SK-N-SH (cell line): ENCODE measurements around the gene WDR3. TPM values are rescaled to one million over a fixed set of nuclear protein-coding genes. Genes with fewer than 3 reads are reported as not detected.

Source experiments
- CTCF ChIA-PET: fragments of 300-600, 350-600 bp; formaldehyde crosslinking; extraction: SDS; loops from one replicate; lab custom pipeline; 2021; lab: Yijun Ruan, JAX
- POLR2A ChIA-PET: fragments of 350-600 bp; sonication (Branson Sonifier 250); formaldehyde crosslinking; extraction: SDS; loops from one replicate; lab custom pipeline; 2020; ENCODE audit warnings: antibody characterized with exemption, inconsistent platforms; lab: Yijun Ruan, JAX
- DNase-seq: peaks from one replicate; pipeline ENCODE4 v3.0.0; 2012
- H2AFZ ChIP-seq: fragments of 200-600 bp; sonication (generic); 2 replicates; pipeline ENCODE4 v1.8.1; 2016; ENCODE audit warnings: antibody characterized with exemption, mild to moderate bottlenecking, low read depth
- H3F3A ChIP-seq: fragments of 200-600 bp; sonication (generic); replicated peaks from 2 replicates; pipeline ENCODE3; 2016; ENCODE audit warnings: antibody characterized with exemption, mild to moderate bottlenecking; ENCODE audit not compliant: insufficient read depth
- H3K27ac ChIP-seq, 2 experiments: fragments of 200-500 bp in 1 of 2; fragments of 200-600 bp in 1 of 2; sonication (Bioruptor generic) in 1 of 2; sonication (generic), shearing (Covaris generic) in 1 of 2; 2 replicates each; pipeline versions ENCODE4 v1.5.1 to v1.6.1; 2014 to 2016; ENCODE audit warnings: low read depth in 2 of 2, inconsistent platforms in 1 of 2, low read length in 1 of 2, mild to moderate bottlenecking in 1 of 2, mixed read lengths in 1 of 2
- H3K27me3 ChIP-seq: fragments of 200-600 bp; sonication (generic), shearing (Covaris generic); 2 replicates; pipeline ENCODE4 v1.6.1; 2016; ENCODE audit warnings: mixed run types; ENCODE audit not compliant: insufficient read depth
- H3K36me3 ChIP-seq, 2 experiments: fragments of 200-500 bp in 1 of 2; fragments of 200-600 bp in 1 of 2; sonication (Bioruptor generic) in 1 of 2; sonication (generic) in 1 of 2; replicated peaks in 1 of 2; 2 replicates each; pipeline versions ENCODE3 to v1.5.1; 2014 to 2016; ENCODE audit warnings: low read length in 1 of 2, mild to moderate bottlenecking in 1 of 2; ENCODE audit not compliant: insufficient read depth in 2 of 2, control insufficient read depth in 1 of 2
- H3K4me1 ChIP-seq, 2 experiments: fragments of 200-500 bp in 1 of 2; fragments of 200-600 bp in 1 of 2; sonication (Bioruptor generic) in 1 of 2; sonication (generic), shearing (Covaris generic) in 1 of 2; 2 replicates each; pipeline versions ENCODE4 v1.5.1 to v1.6.1; 2014 to 2016; ENCODE audit warnings: low read depth in 1 of 2, low read length in 1 of 2, mixed run types in 1 of 2; ENCODE audit not compliant: insufficient read depth in 2 of 2, control insufficient read depth in 1 of 2
- H3K4me2 ChIP-seq: fragments of 200-600 bp; sonication (generic), shearing (Covaris generic); 2 replicates; pipeline ENCODE4 v1.6.1; 2017; ENCODE audit warnings: mixed run types
- H3K4me3 ChIP-seq, 2 experiments: fragments of 200-500 bp in 1 of 2; fragments of 200-600 bp in 1 of 2; sonication (Bioruptor generic) in 1 of 2; sonication (generic), shearing (Covaris generic) in 1 of 2; 2 replicates each; pipeline versions ENCODE4 v1.5.1 to v1.8.1; 2014 to 2016; ENCODE audit warnings: low read depth in 2 of 2, inconsistent platforms in 1 of 2, low read length in 1 of 2, mild to moderate bottlenecking in 1 of 2, mixed read lengths in 1 of 2, moderate library complexity in 1 of 2
- H3K79me2 ChIP-seq: fragments of 200-600 bp; sonication (generic); 2 replicates; pipeline ENCODE4 v1.8.1; 2017; ENCODE audit warnings: mild to moderate bottlenecking; ENCODE audit not compliant: insufficient read depth
- H3K9ac ChIP-seq: fragments of 200-600 bp; sonication (generic); 2 replicates; pipeline ENCODE4 v1.6.1; 2017; ENCODE audit warnings: mixed run types
- H3K9me2 ChIP-seq: fragments of 200-600 bp; sonication (generic); 2 replicates; pipeline ENCODE4 v1.6.1; 2017; ENCODE audit warnings: mixed run types
- H3K9me3 ChIP-seq: fragments of 200-600 bp; sonication (generic); 2 replicates; pipeline ENCODE4 v1.6.1; 2017; ENCODE audit warnings: mixed run types, mild to moderate bottlenecking, moderate library complexity
- H4K20me1 ChIP-seq: fragments of 200-600 bp; sonication (generic); 2 replicates; pipeline ENCODE4 v1.6.1; 2017; ENCODE audit warnings: mild to moderate bottlenecking, mixed run types; ENCODE audit not compliant: insufficient read depth
- CHD2 ChIP-seq: fragments of 150-350 bp; IDR thresholded peaks from 2 replicates; pipeline ENCODE4 v1.6.1; 2018; ENCODE audit warnings: low read length; ENCODE audit not compliant: partially characterized antibody
- ELF1 ChIP-seq: IDR thresholded peaks from 2 replicates; pipeline ENCODE4 v1.4.0; 2012
- EP300 ChIP-seq, 2 experiments: IDR thresholded peaks; 2 replicates each; pipeline versions ENCODE4 v1.4.0 to v1.6.1; 2012; ENCODE audit warnings: borderline replicate concordance in 1 of 2, low read depth in 1 of 2, low read length in 1 of 2
- EZH2phosphoT487 ChIP-seq: fragments of 200-600 bp; sonication (generic); IDR thresholded peaks from 2 replicates; pipeline ENCODE4 v1.6.1; 2017; ENCODE audit warnings: low read depth, mixed run types, mild to moderate bottlenecking, antibody characterized with exemption, moderate library complexity, borderline replicate concordance
- GABPA ChIP-seq: IDR thresholded peaks from 2 replicates; pipeline ENCODE4 v1.4.0; 2012; ENCODE audit warnings: low read depth, mild to moderate bottlenecking
- JUND ChIP-seq: IDR thresholded peaks from 2 replicates; pipeline ENCODE4 v1.4.0; 2012
- MXI1 ChIP-seq: IDR thresholded peaks from 2 replicates; pipeline ENCODE4 v1.6.1; 2012; ENCODE audit warnings: mild to moderate bottlenecking, low read depth, low read length, improper control_type of control experiment
- NFIC ChIP-seq: IDR thresholded peaks from 2 replicates; pipeline ENCODE4 v1.4.0; 2012; ENCODE audit warnings: borderline replicate concordance
- NRF1 ChIP-seq: IDR thresholded peaks from 2 replicates; pipeline ENCODE4 v1.6.1; 2012; ENCODE audit warnings: low read depth, mild to moderate bottlenecking, low read length
- POLR2AphosphoS5 ChIP-seq: IDR thresholded peaks from 2 replicates; pipeline ENCODE4 v1.6.1; 2012; ENCODE audit warnings: low read depth, low read length
- RCOR1 ChIP-seq: fragments of 150-350 bp; IDR thresholded peaks from 2 replicates; pipeline ENCODE4 v1.6.1; 2017; ENCODE audit warnings: antibody characterized with exemption, low read length
- RFX5 ChIP-seq: IDR thresholded peaks from 2 replicates; pipeline ENCODE4 v1.6.1; 2012; ENCODE audit warnings: mild to moderate bottlenecking, improper control_type of control experiment, low read length
- RXRA ChIP-seq: IDR thresholded peaks from 2 replicates; pipeline ENCODE4 v1.4.0; 2012; ENCODE audit warnings: low read depth, mild to moderate bottlenecking, borderline replicate concordance
- SIN3A ChIP-seq: IDR thresholded peaks from 2 replicates; pipeline ENCODE4 v1.6.1; 2012; ENCODE audit warnings: low read depth, mild to moderate bottlenecking, low read length, moderate library complexity, borderline replicate concordance
- SMC3 ChIP-seq: IDR thresholded peaks from 2 replicates; pipeline ENCODE4 v1.6.1; 2012; ENCODE audit warnings: low read depth, low read length, improper control_type of control experiment
- TCF12 ChIP-seq: IDR thresholded peaks from 2 replicates; pipeline ENCODE4 v1.4.0; 2012
- USF1 ChIP-seq: IDR thresholded peaks from 2 replicates; pipeline ENCODE4 v1.4.0; 2012; ENCODE audit warnings: low read depth, borderline replicate concordance
- YY1 ChIP-seq: IDR thresholded peaks from 2 replicates; pipeline ENCODE4 v1.4.0; 2012; ENCODE audit warnings: low read depth, mild to moderate bottlenecking
- polyA plus RNA-seq, 3 experiments: library from polyadenylated mRNA; depleted of rRNA; stranded (reverse); fragments of >200 nt; gene quantifications; 2 replicates each; pipeline ENCODE4 v1.2.3, GENCODE V29; 2012
- TF ChIP-seq, protein P1 (sequence below): IDR thresholded peaks from 2 replicates; pipeline ENCODE4 v1.6.1; 2012; ENCODE audit warnings: mild to moderate bottlenecking, low read depth, low read length, moderate library complexity
- TF ChIP-seq, protein P2 (sequence below): fragments of 150-350 bp; IDR thresholded peaks from 2 replicates; pipeline ENCODE4 v1.6.1; 2017; ENCODE audit warnings: antibody characterized with exemption, low read length, low read depth, borderline replicate concordance

The WDR3 gene
- polyA plus RNA-seq, 1 of the 3 experiments (the other 2 are of a cell fraction), result 26.9 TPM

DNA sequence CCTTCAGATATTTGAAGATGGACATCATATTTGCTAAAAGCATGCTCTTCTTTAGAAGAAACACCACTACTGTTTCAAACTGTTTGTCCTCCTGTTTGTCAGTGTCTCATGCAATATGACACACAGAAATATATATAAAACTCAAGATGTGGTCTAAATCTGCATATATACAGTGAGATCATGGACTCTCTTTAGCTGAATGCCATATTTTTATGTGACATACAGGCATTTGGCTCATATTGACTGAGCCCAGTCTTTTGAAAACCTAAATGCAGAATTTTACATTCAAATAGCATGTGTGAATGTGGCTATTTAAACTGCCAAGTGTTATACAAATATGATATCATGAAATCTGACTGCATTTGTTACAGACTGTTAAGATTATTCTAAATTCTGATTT lies 18.5 kb upstream of the WDR3 start:
- H3F3A ChIP-seq, result no peaks in the 10 kb centered on the region
- POLR2A ChIA-PET, result no interaction called here

More for the DNA sequence above, 18.5 kb upstream of the WDR3 start:
- H3K36me3 ChIP-seq, result peaks cover 79 to 91% of the 10 kb centered on the region in 2 experiments
- no peaks in the 10 kb centered on the region for H3K9me2 ChIP-seq
- no peak for DNase-seq
- no peaks in the 10 kb centered on the region for H4K20me1 ChIP-seq
- no peaks in the 10 kb centered on the region for H3K9me3 ChIP-seq
- no peaks in the 10 kb centered on the region for H3K4me1 ChIP-seq
- CTCF ChIA-PET, result no interaction called here
- H3K27ac ChIP-seq, result no peak overlapping the region
- no peak overlapping the region for H2AFZ ChIP-seq
- no peaks in the 10 kb centered on the region for H3K27me3 ChIP-seq
- H3K79me2 ChIP-seq, result no peaks in the 10 kb centered on the region
- H3K4me3 ChIP-seq, result no peak overlapping the region
- H3K9ac ChIP-seq, result no peak overlapping the region
- TF ChIP-seq, protein P1, sequence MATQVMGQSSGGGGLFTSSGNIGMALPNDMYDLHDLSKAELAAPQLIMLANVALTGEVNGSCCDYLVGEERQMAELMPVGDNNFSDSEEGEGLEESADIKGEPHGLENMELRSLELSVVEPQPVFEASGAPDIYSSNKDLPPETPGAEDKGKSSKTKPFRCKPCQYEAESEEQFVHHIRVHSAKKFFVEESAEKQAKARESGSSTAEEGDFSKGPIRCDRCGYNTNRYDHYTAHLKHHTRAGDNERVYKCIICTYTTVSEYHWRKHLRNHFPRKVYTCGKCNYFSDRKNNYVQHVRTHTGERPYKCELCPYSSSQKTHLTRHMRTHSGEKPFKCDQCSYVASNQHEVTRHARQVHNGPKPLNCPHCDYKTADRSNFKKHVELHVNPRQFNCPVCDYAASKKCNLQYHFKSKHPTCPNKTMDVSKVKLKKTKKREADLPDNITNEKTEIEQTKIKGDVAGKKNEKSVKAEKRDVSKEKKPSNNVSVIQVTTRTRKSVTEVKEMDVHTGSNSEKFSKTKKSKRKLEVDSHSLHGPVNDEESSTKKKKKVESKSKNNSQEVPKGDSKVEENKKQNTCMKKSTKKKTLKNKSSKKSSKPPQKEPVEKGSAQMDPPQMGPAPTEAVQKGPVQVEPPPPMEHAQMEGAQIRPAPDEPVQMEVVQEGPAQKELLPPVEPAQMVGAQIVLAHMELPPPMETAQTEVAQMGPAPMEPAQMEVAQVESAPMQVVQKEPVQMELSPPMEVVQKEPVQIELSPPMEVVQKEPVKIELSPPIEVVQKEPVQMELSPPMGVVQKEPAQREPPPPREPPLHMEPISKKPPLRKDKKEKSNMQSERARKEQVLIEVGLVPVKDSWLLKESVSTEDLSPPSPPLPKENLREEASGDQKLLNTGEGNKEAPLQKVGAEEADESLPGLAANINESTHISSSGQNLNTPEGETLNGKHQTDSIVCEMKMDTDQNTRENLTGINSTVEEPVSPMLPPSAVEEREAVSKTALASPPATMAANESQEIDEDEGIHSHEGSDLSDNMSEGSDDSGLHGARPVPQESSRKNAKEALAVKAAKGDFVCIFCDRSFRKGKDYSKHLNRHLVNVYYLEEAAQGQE, result no peak
- TF ChIP-seq RXRA (no peak), TCF12 (no peak), EZH2phosphoT487 (no peak), NFIC (no peak), JUND (no peak), ELF1 (no peak), RCOR1 (no peak), RFX5 (no peak), USF1 (no peak), SMC3 (no peak), CHD2 (no peak), SIN3A (no peak), EP300 (IDR thresholded peaks at IDR 0.05; ENCODE audit: borderline replicate concordance in 1 of 2, low read depth in 1 of 2, low read length in 1 of 2) (no peak), MXI1 (no peak), GABPA (no peak), YY1 (no peak), POLR2AphosphoS5 (no peak), NRF1 (no peak)
- TF ChIP-seq, protein P2, sequence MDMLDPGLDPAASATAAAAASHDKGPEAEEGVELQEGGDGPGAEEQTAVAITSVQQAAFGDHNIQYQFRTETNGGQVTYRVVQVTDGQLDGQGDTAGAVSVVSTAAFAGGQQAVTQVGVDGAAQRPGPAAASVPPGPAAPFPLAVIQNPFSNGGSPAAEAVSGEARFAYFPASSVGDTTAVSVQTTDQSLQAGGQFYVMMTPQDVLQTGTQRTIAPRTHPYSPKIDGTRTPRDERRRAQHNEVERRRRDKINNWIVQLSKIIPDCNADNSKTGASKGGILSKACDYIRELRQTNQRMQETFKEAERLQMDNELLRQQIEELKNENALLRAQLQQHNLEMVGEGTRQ, result no peak
- TF ChIP-seq, all 33 proteins: peak for 0
- H3K4me2 ChIP-seq, result no peak overlapping the region
